AG04449 (cell line): ENCODE data around the gene DSTN.

Experiments
- CTCF ChIA-PET: fragments of 350-600 bp; formaldehyde crosslinking; extraction: SDS; loops from one replicate; lab custom pipeline; 2021; ENCODE audit warnings: antibody characterized with exemption; lab: Yijun Ruan, JAX
- POLR2A ChIA-PET: fragments of 400-600, 350-600 bp; formaldehyde crosslinking; extraction: SDS; loops from one replicate; lab custom pipeline; 2020; ENCODE audit warnings: antibody characterized with exemption, inconsistent platforms; lab: Yijun Ruan, JAX
- DNase-seq: peaks from one replicate; pipeline ENCODE4 v3.0.0-alpha.2; 2010; ENCODE audit warnings: low read depth, low spot score
- H3K4me3 ChIP-seq: 2 replicates; pipeline ENCODE4 v1.5.1; 2011; ENCODE audit warnings: low read depth, mild to moderate bottlenecking, control low read depth, low read length
- CTCF ChIP-seq: IDR thresholded peaks from one replicate; pipeline ENCODE4 v1.5.1; 2011; ENCODE audit warnings: mild to moderate bottlenecking, moderate library complexity, low read length, control low read depth, inconsistent platforms; ENCODE audit not compliant: insufficient read depth; ENCODE audit errors: missing control alignments

The DSTN gene

GRCh38 chr20:17619351-17620093 is 49.6 kb downstream of the DSTN start:
- ChIA-PET CTCF (interaction anchor here (1.1 to 1.7 kb wide), 4 partner anchors 83 to 285 kb away, joined by 4 to 5 read pairs (median 5); no protein-coding TSS in a partner anchor), POLR2A (no interaction called here)
- no peak overlapping the region for H3K4me3 ChIP-seq
- TF ChIP-seq CTCF = no peak
- no peak for DNase-seq

GRCh38 chr20:17620371-17621228 is 50.7 kb downstream of the DSTN start:
- H3K4me3 ChIP-seq = no peak overlapping the region
- no peak for DNase-seq
- ChIA-PET POLR2A (no interaction called here), CTCF (interaction anchor here (1.1 to 1.5 kb wide), 3 partner anchors 84 to 284 kb away, joined by 4 to 5 read pairs (median 5); no protein-coding TSS in a partner anchor)
- TF ChIP-seq CTCF = no peak

- H3K4me3 ChIP-seq = no peak overlapping the region
- ChIA-PET POLR2A (no interaction called here), CTCF (interaction anchor here (1.7 to 2.2 kb wide), 2 partner anchors 116 to 318 kb away, joined by 5 read pairs; no protein-coding TSS in a partner anchor)
- no peak for TF ChIP-seq CTCF
- no peak for DNase-seq
Observed at GRCh38 chr20:17621229-17621968, 51.5 kb downstream of the DSTN start.

GRCh38 chr20:17622086-17622850 is 52.4 kb downstream of the DSTN start:
- ChIA-PET POLR2A (no interaction called here), CTCF (interaction anchor here (0.9 to 2.2 kb wide), 5 partner anchors 11 to 317 kb away, joined by 3 to 6 read pairs (median 5); no protein-coding TSS in a partner anchor)
- no peak for TF ChIP-seq CTCF
- no peak overlapping the region for H3K4me3 ChIP-seq
- no peak for DNase-seq

- DNase-seq = no peak
- POLR2A ChIA-PET = no interaction called here
- no peak overlapping the region for H3K4me3 ChIP-seq
- TF ChIP-seq CTCF = no peak
- CTCF ChIA-PET = interaction anchor here (0.9 to 2.2 kb wide), 5 partner anchors 12 to 316 kb away, joined by 3 to 6 read pairs (median 5); no protein-coding TSS in a partner anchor
Observed at GRCh38 chr20:17622851-17623508, 53.1 kb downstream of the DSTN start.
